ENCODE results near the gene TBC1D22A.
A peak's percentile ranks its signal among the peaks of the same experiment; 100 is the strongest.

Gene TBC1D22A

DNA sequence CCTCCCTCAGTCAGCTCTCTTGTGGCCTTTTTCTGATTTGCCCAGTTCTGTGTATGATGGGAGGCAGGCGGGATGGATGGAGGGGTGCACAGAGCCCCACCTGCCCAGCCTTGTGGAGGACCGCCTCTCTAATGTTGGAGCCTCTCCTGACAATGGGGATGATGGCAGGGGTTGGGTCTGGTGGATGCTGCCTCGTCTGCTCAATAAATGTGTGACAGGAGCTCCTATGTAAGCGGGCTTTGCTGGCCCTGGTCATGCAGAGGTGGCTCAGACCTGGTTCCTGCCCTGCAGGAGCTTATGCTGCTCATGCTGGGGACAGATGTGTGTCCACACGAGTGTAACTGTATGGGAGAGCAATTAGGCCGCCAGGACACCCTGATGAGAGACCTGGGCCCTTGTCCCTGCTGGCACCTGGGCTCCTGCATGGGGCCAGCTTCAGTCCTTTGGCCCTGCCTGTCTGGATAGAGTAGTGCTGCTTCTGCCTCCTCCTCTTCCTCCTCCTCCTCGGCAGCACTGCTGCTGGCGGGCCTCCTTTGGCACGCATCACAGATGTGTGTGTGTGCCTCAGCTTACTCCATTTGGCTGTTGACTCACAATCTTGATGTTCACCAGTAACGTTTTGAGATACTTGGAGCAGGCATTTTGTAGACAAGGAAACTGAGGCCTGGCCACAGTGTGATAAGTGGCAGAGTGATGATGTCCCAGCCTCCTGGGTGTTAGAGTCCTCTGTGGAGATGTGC lies 131.0 kb downstream of the TBC1D22A start:
- no peak for DNase-seq

GRCh38 chr22:46894081-46894671 lies 131.7 kb downstream of the TBC1D22A start:
- no peak for DNase-seq

DNA sequence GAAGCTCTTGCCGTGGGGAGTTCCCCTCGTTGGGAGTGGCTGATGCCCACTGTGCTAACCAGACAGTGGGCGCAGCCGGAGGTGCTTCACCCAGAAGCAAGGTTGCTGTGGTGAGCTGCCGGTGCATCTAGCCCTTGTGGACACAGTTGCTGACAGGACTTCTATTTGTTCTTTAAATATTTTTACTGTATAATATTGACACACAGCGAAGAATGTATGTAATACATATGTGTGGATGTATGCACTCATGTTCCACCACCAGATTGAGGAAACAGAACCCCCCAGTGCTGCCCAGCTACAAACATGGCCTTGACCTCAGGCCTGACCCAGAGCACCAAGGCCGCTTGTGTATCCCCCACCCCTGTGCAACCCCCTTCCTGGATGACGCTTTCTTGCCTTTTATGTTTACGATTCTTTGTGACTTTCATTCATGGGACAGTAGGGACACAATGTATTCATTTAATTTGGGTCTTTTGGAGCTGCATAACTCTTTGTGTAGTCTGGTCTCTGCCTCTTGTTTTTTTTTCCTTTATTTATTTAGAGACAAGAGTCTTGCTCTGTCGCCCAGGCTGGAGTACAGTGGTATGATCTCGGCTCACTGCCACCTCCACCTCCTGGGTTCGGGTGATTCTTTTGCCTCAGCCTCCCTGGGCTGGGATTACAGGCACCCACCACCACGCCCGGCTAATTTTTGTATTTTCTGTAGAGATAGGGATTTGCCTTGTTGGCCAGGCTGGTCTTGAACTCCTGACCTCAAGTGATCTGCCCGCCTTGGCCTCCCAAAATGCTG lies 132.6 kb downstream of the TBC1D22A start:
- DNase-seq, result no peak

DNA sequence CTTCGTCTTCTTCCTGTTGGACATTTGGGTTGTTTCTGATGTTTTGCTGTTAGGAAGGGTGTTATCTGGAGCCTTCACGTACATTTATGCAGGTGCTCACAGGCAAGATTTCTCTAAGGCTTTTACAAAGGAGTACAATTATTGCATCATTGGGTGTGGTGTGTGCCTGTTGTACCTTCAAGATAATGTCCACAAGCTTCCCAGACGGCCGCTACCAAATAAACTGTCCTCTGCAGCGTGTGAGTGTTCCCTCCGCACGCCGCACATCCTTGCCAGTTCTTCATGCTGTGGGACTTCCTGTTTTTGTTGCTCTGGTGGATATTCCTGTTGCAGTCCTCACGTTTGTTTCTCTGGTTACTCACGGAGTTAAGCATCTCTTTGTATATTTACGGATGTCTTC lies 133.3 kb downstream of the TBC1D22A start:
- peak; percentile 73 for DNase-seq

DNA sequence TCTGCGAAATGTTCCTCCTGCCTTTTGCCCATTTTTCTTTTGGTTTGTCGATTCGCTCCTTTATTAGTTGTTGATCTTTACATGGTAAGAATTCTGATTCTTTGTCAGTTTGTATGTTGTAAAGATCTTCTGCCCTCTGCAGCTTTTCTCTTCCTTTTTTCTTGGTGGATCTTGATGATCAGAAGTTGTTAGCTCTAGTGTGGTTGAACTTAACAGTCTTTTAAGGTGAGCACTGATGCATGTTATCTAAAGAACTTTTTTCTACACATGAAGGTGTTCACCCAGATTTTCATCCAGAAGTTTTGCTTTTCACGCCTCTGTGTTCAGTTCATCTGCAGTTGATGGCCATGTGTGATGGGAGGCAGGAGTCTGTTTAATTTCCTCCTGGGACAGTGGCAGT lies 133.7 kb downstream of the TBC1D22A start:
- no peak for DNase-seq

GRCh38 chr22:46896568-46897245 lies 134.3 kb downstream of the TBC1D22A start:
- no peak for DNase-seq

DNA sequence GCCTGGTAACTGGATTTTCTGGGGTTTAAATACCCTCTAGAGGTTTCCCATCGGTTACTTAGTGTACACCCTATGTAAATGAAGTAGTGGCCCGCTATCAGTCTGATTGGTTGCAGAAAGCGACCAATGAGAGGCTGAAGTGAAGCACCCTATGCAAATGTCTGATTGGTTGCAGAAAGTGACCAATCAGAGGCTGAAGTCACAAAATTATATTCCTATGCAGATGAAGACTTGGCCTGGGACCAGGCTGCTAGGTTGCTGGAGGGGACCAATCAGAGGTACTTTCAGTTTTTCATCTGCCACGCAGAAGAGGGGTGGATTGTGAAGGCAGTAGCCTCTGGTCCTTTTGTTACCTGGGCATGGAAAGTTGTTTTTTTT lies 134.8 kb downstream of the TBC1D22A start:
- peak; percentile 43 for DNase-seq

DNA sequence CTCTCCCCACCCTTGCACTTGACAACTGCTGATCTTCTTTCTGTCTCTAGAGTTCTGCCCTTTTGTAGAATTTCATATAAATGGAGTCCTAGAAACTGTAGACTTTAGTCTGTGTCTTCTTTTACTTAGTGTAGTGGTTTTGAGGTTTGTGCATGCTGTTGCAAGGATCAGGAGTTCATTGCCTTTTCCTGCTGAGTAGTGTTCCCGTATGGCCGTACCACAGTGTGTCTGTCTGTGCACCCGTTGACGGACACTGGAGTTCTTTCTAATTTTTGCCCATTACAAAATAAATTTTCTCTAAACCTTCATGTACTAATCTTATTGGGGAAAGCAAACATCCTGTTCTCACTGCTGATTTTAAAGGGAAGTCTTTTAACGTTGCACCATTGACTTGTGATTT lies 138.1 kb downstream of the TBC1D22A start:
- DNase-seq, result no peak

DNA sequence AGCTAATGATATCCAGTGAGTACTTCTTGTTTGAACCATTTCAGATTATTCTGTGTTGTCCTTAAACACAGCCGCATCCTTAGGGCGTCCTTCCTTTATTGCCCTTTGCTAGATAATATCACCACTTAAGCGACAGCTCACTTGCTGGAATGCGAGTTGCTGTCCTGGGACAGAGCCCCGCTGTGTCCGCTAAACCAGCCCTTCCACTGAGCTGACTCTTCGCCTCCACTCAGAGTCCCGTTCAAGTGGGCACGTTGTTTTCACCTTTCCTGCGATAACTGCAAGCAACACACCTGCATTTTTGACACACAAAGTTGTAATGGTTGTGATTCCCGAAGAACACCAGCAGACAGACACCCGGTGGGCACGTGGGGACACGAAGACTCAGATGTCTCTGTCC lies 140.0 kb downstream of the TBC1D22A start:
- DNase-seq, result no peak

DNA sequence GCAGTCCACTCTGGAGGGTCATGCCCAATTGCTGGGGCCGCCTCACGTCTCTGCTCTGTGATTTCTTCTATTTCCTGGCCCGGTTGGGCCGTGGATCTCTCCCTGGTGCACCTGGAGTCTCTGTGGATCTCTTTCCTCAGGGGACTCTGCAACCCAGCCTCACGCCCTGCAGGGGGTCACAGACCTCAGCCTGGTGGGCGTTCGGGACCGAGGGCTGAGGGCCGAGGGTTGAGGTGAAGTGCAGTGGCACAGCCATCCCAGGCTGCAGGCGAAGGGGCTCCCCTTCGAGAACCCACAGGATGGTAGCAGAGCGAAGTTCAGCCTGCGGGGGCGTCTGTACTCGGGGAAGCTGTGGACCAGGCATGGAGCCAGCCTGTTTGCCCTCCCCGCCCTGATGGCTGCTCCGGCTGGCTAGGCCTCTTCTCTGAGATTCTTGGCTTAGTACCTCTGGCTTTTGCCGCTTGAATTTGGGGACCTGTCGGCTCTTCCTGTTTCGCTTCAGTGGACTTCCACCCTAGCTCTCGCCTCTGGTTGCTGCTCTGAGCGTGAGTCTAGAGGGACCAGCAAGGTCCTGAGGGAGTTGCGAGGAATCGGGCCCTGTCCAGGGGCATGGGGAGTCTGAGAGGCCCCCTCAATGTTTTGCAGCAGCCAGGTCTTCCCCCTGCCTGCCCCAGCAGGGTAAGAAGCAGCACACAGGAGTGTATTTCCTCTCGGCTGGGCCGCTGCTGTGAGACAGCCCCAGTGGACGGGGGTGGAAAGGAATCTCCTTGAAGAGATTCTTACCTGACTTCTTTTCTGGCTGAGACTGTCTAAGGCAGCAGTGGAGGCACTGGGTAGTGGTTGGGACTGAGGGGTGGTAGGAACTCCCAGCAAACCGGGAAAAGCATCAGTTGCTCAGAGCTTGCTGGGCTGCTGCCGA lies 140.8 kb downstream of the TBC1D22A start:
- no peak for DNase-seq

- no peak for DNase-seq
Observed at GRCh38 chr22:46905415-46905814, 143.0 kb downstream of the TBC1D22A start.

GRCh38 chr22:46905834-46906233 lies 143.4 kb downstream of the TBC1D22A start:
- no peak for DNase-seq

GRCh38 chr22:46906326-46907045 lies 144.0 kb downstream of the TBC1D22A start:
- DNase-seq, result no peak

DNA sequence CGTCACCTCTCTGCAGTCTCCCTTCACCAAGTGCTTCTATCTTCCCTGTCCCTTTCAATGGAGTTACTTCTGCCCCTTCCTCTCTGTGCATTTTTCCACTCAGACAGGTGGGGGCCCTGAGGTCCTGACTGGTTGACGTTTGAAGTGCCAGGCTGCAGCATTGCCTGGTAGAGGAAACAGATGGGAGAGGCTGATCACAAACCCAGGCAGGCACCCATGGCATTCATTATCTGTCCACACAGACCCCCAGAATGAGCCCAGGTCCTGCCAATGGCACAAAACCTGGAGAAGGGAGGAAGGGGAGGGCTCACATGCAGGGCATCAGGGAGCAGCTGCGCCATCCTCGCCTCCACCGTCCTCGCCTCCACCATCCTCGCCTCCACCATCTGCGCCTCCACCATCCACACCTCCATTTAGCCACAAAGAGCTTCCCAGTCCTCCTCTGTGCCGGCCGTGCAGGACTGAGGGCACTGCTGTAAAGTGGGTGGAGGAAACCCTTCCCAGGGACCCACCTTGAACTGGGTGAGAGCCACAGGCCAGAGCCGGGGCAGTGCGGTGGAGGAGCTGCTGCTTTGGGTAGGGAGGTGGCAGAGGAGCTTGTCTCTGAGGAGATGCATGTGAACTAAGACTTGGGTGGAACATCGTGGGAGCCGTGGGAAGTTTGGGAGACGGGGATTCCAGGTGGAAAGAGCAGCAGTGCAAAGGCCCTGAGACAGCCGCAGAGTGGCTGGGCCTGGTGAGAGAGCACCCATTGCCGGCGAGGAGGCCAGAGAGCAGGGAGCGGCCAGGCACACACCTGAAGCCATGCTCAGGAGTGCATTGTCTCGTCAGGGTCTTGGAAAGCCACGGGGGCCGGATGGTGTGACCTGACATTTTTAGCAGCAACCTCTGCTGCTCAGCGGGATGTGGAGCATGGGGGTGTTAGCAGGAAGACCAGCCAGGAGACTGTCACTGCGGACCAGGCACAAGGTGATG lies 145.1 kb downstream of the TBC1D22A start:
- no peak for DNase-seq

DNA sequence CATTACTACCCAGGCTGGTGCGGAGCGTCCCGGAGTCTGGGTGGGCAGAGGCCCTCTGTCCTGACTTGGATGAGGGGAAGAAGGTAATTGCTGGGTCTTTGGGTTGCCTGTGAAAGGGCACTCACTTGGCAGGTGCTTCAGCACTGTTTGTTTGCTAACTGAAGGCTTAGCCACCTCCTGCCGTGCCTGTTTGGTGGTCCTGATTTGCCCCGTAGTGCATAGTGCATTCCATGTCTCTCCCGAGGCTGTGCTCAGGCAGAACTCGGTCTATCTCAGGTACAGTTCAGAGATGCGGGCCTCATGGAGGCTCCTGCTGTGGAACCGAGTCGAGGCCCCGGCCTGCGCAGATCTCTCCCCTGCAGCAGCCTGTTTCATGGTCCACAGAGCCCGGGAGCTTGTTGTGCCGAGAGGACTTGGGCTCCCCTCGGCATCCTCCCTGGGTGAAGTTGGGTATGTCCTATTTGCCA lies 146.2 kb downstream of the TBC1D22A start:
- no peak for DNase-seq

- DNase-seq, result no peak
Observed at GRCh38 chr22:46909237-46910030, 147.0 kb downstream of the TBC1D22A start.

GRCh38 chr22:46910624-46911023 lies 148.2 kb downstream of the TBC1D22A start:
- no peak for DNase-seq

DNA sequence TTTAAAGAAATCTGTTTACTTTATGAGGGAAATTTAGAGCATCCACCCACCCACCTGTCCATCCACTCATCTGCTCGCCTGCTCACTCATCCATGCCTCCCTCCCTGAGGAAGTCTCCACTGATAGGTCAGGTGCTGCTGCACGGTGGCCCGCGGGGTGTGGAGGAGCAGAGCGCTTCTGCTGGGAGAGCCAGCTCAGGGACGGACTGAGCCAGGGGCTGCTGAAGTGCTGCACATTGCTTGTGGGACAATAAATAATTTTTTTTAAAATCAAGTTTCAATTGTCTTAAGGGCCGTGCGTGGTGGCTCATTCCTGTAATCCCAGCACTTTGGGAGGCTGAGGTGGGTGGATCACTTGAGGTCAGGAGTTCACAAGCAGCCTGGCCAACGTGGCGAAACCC lies 148.9 kb downstream of the TBC1D22A start:
- no peak for DNase-seq

DNA sequence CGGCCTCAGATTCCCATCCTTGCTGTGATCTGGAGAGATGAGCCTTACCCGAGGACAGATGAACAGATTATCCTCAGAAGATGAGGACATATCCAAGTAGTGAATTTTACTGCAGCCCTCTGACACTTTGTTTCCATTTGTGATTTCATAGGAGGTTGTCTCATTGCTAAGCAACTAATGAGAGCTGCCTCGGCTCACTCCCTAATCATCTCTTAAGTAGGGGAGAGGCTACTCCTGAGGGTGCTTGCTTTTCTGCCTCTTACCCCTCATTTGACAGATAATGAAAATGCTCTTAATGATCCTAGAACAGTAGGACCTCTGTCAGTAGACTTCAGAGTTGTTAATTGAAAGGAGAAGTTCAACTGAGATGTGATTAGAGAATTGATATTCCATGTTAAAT lies 150.9 kb downstream of the TBC1D22A start:
- no peak for DNase-seq
